ENCODE results near the gene TCOF1.

TCOF1 gene

DNA sequence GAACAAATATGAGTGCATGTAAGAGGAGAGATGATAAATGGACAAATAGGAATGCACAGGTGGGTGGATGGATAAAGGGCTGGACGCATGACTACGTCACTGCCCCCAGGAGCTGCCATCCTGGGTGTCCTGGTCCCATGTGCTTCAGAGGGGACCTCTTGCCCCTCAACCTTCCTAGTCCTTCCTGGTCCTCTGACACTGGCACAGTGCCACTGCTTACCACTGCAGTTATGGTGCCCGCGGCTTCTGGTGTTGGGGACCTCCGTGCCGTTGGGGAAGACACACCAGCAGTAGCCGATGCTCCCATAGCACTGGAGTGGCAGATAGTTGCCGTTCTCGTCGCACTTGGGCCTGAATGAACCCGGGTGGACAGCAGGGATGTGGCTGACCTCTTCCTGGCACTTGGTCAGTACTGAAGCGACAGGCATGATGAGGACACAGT, 45.4 kb downstream of the TCOF1 start:
- TF ChIP-seq EZH2 (IDR thresholded peaks at IDR 0.05; ENCODE audit: borderline replicate concordance, low read length): no peak
- TF ChIP-seq CTCF (IDR thresholded peaks at IDR 0.05; ENCODE audit: low read length): no peak
- H3K79me2 ChIP-seq (ENCODE audit: insufficient read depth, low read length): no peaks in the 10 kb centered on the region
- no peak overlapping the region for H3K4me3 ChIP-seq (ENCODE audit: low read depth, low read length, poor library complexity, severe bottlenecking)
- H2AFZ ChIP-seq (ENCODE audit: low read length): no peak overlapping the region
- H3F3A ChIP-seq (ENCODE audit: insufficient read depth, low read length): no peaks in the 10 kb centered on the region
- no peaks in the 10 kb centered on the region for H3K9me3 ChIP-seq (ENCODE audit: low read length)
- H3K27me3 ChIP-seq (ENCODE audit: insufficient read depth, low read length): no peaks in the 10 kb centered on the region
- no peaks in the 10 kb centered on the region for H3K9me2 ChIP-seq (ENCODE audit: low read depth, low read length)
- H4K20me1 ChIP-seq (ENCODE audit: insufficient read depth, low read length): no peaks in the 10 kb centered on the region
- H3K4me2 ChIP-seq (ENCODE audit: low read length): no peak overlapping the region
- H3K9ac ChIP-seq (ENCODE audit: low read length): no peak overlapping the region
- H3K4me1 ChIP-seq (ENCODE audit: insufficient read depth, low read length, severe bottlenecking): peaks cover 18% of the 10 kb centered on the region
- H3K27ac ChIP-seq (ENCODE audit: low read depth, low read length, poor library complexity, severe bottlenecking): no peak overlapping the region
- peaks cover 93% of the 10 kb centered on the region for H3K36me3 ChIP-seq (ENCODE audit: insufficient read depth, low read length)

GRCh38 chr5:150404121-150404520, 46.6 kb downstream of the TCOF1 start:
- H3K36me3 ChIP-seq (ENCODE audit: insufficient read depth, low read length): peaks cover 92% of the 10 kb centered on the region
- H3F3A ChIP-seq (ENCODE audit: insufficient read depth, low read length): no peaks in the 10 kb centered on the region
- no peaks in the 10 kb centered on the region for H3K27me3 ChIP-seq (ENCODE audit: insufficient read depth, low read length)
- no peak overlapping the region for H3K4me2 ChIP-seq (ENCODE audit: low read length)
- TF ChIP-seq CTCF (IDR thresholded peaks at IDR 0.05; ENCODE audit: low read length): no peak
- no peak for TF ChIP-seq EZH2 (IDR thresholded peaks at IDR 0.05; ENCODE audit: borderline replicate concordance, low read length)
- no peaks in the 10 kb centered on the region for H3K79me2 ChIP-seq (ENCODE audit: insufficient read depth, low read length)
- no peak overlapping the region for H3K9ac ChIP-seq (ENCODE audit: low read length)
- no peak overlapping the region for H3K4me3 ChIP-seq (ENCODE audit: low read depth, low read length, poor library complexity, severe bottlenecking)
- H3K9me3 ChIP-seq (ENCODE audit: low read length): no peaks in the 10 kb centered on the region
- H3K4me1 ChIP-seq (ENCODE audit: insufficient read depth, low read length, severe bottlenecking): peaks cover 26% of the 10 kb centered on the region
- H2AFZ ChIP-seq (ENCODE audit: low read length): no peak overlapping the region
- H3K27ac ChIP-seq (ENCODE audit: low read depth, low read length, poor library complexity, severe bottlenecking): no peak overlapping the region
- H4K20me1 ChIP-seq (ENCODE audit: insufficient read depth, low read length): no peaks in the 10 kb centered on the region
- no peaks in the 10 kb centered on the region for H3K9me2 ChIP-seq (ENCODE audit: low read depth, low read length)

- H3K4me3 ChIP-seq (ENCODE audit: low read depth, low read length, poor library complexity, severe bottlenecking): no peak overlapping the region
- TF ChIP-seq CTCF (IDR thresholded peaks at IDR 0.05; ENCODE audit: low read length) (no peak), EZH2 (IDR thresholded peaks at IDR 0.05; ENCODE audit: borderline replicate concordance, low read length) (no peak)
- H3K9me2 ChIP-seq (ENCODE audit: low read depth, low read length): no peaks in the 10 kb centered on the region
- H4K20me1 ChIP-seq (ENCODE audit: insufficient read depth, low read length): no peaks in the 10 kb centered on the region
- no peak overlapping the region for H2AFZ ChIP-seq (ENCODE audit: low read length)
- no peaks in the 10 kb centered on the region for H3K79me2 ChIP-seq (ENCODE audit: insufficient read depth, low read length)
- H3K4me1 ChIP-seq (ENCODE audit: insufficient read depth, low read length, severe bottlenecking): peaks cover 28% of the 10 kb centered on the region
- no peaks in the 10 kb centered on the region for H3F3A ChIP-seq (ENCODE audit: insufficient read depth, low read length)
- H3K27me3 ChIP-seq (ENCODE audit: insufficient read depth, low read length): no peaks in the 10 kb centered on the region
- H3K4me2 ChIP-seq (ENCODE audit: low read length): no peak overlapping the region
- no peaks in the 10 kb centered on the region for H3K9me3 ChIP-seq (ENCODE audit: low read length)
- no peak overlapping the region for H3K27ac ChIP-seq (ENCODE audit: low read depth, low read length, poor library complexity, severe bottlenecking)
- no peak overlapping the region for H3K9ac ChIP-seq (ENCODE audit: low read length)
- H3K36me3 ChIP-seq (ENCODE audit: insufficient read depth, low read length): peaks cover 88% of the 10 kb centered on the region
Measured at GRCh38 chr5:150404535-150404934, 47.0 kb downstream of the TCOF1 start.

Data from OCI-LY1 (cell line).